HepG2 (cell line): Measurements from ENCODE around the gene ANKRD52. TPM values are rescaled to one million over a fixed set of nuclear protein-coding genes. Genes with fewer than 3 reads are reported as not detected.
A peak's percentile ranks its signal among the peaks of the same experiment; 100 is the strongest.

ENCODE experiments used
- AHDC1 ChIP-seq: sonication (generic); formaldehyde crosslinking; IDR thresholded peaks from 2 replicates; pipeline ENCODE4 v1.5.1; 2020; ENCODE audit warnings: mild to moderate bottlenecking, missing genetic modification reagents, borderline replicate concordance
- CCAR2 ChIP-seq: fragments of 200-400 bp; formaldehyde crosslinking; optimal IDR thresholded peaks from 2 replicates; pipeline ENCODE3; 2018; ENCODE audit warnings: low read depth, mild to moderate bottlenecking, low read length, moderate library complexity
- E2F5 ChIP-seq: sonication (generic); formaldehyde crosslinking; conservative IDR thresholded peaks from 2 replicates; pipeline ENCODE4 v1.4.0; 2020; ENCODE audit warnings: missing genetic modification reagents
- ELF1 ChIP-seq: sonication (generic); formaldehyde crosslinking; IDR thresholded peaks from 2 replicates; pipeline ENCODE4 v1.4.0; 2020; ENCODE audit warnings: missing genetic modification reagents
- ETV5 ChIP-seq: IDR thresholded peaks from 2 replicates; pipeline ENCODE4 v1.6.1; 2018; ENCODE audit warnings: missing biosample characterization, missing genetic modification reagents, inconsistent platforms, borderline replicate concordance
- FOXP1 ChIP-seq, 2 experiments: fragments of 450-650 bp in 1 of 2; IDR thresholded peaks; 2 replicates each; pipeline ENCODE4 v1.6.1; 2017 to 2018; ENCODE audit warnings: antibody characterized with exemption in 1 of 2
- LBX2 ChIP-seq: sonication (generic); formaldehyde crosslinking; IDR thresholded peaks from 2 replicates; pipeline ENCODE4 v1.5.0; 2020; ENCODE audit warnings: missing genetic modification reagents, mild to moderate bottlenecking, borderline replicate concordance
- MAX ChIP-seq: IDR thresholded peaks from 2 replicates; pipeline ENCODE4 v1.6.1; 2012; ENCODE audit warnings: inconsistent platforms
- PBX3 ChIP-seq: sonication (generic); formaldehyde crosslinking; IDR thresholded peaks from 2 replicates; pipeline ENCODE4 v1.8.1; 2023; ENCODE audit warnings: missing genetic modification reagents, inconsistent platforms, borderline replicate concordance
- RAD21 ChIP-seq: fragments of 450-650 bp; formaldehyde crosslinking; IDR thresholded peaks from 2 replicates; pipeline ENCODE4 v1.5.0; 2020; ENCODE audit warnings: mild to moderate bottlenecking
- RFXANK ChIP-seq: IDR thresholded peaks from 2 replicates; pipeline ENCODE4 v1.6.1; 2016
- SALL1 ChIP-seq: sonication (generic); formaldehyde crosslinking; IDR thresholded peaks from 2 replicates; pipeline ENCODE4 v1.8.0; 2022; ENCODE audit warnings: mild to moderate bottlenecking, missing genetic modification reagents
- SRY ChIP-seq: sonication (generic); formaldehyde crosslinking; IDR thresholded peaks from 2 replicates; pipeline ENCODE4 v1.8.0; 2022; ENCODE audit warnings: mild to moderate bottlenecking, missing genetic modification reagents
- ZBTB1 ChIP-seq: sonication (generic); formaldehyde crosslinking; IDR thresholded peaks from 2 replicates; pipeline ENCODE4 v1.4.0; 2020; ENCODE audit warnings: missing genetic modification reagents, borderline replicate concordance
- ZNF138 ChIP-seq: sonication (generic); formaldehyde crosslinking; IDR thresholded peaks from 2 replicates; pipeline ENCODE4 v1.5.0; 2020; ENCODE audit warnings: mild to moderate bottlenecking, low read depth, missing genetic modification reagents
- ZNF274 ChIP-seq: sonication (generic); formaldehyde crosslinking; IDR thresholded peaks from 2 replicates; pipeline ENCODE4 v1.5.1; 2020; ENCODE audit warnings: mild to moderate bottlenecking, missing genetic modification reagents
- ZNF777 ChIP-seq: sonication (generic); formaldehyde crosslinking; IDR thresholded peaks from 2 replicates; pipeline ENCODE4 v1.4.0; 2020; ENCODE audit warnings: missing genetic modification reagents
- polyA plus RNA-seq, 8 experiments: library from polyadenylated mRNA; depleted of rRNA in 3 of 8; stranded (reverse) in 7 of 8; unstranded in 1 of 8; fragments of >200 nt; fragmentation: Illumina TruSeq in 4 of 8; extraction: Trizol in 4 of 8; gene quantifications; 2 replicates each; pipeline versions ENCODE4 v1.2.1 to v1.2.3, GENCODE V29; 2011 to 2016; ENCODE audit warnings: low read depth in 4 of 8, missing spikeins in 1 of 8, mixed read lengths in 1 of 8; ENCODE audit not compliant: insufficient read depth in 1 of 8
- total RNA-seq, 5 experiments: library from RNA; depleted of rRNA; stranded (reverse); fragments of >200 nt; fragmentation: Illumina TruSeq; extraction: Trizol; gene quantifications; 2 replicates each; pipeline ENCODE4 v1.2.3, GENCODE V29; 2016; ENCODE audit warnings: low read depth in 1 of 5

ANKRD52 gene
- total and polyA plus RNA-seq, 2 of the 13 experiments (the other 11 are each of a cell fraction or from before 2014, with no cell fraction given), result 7.8 to 9.2 TPM

DNA sequence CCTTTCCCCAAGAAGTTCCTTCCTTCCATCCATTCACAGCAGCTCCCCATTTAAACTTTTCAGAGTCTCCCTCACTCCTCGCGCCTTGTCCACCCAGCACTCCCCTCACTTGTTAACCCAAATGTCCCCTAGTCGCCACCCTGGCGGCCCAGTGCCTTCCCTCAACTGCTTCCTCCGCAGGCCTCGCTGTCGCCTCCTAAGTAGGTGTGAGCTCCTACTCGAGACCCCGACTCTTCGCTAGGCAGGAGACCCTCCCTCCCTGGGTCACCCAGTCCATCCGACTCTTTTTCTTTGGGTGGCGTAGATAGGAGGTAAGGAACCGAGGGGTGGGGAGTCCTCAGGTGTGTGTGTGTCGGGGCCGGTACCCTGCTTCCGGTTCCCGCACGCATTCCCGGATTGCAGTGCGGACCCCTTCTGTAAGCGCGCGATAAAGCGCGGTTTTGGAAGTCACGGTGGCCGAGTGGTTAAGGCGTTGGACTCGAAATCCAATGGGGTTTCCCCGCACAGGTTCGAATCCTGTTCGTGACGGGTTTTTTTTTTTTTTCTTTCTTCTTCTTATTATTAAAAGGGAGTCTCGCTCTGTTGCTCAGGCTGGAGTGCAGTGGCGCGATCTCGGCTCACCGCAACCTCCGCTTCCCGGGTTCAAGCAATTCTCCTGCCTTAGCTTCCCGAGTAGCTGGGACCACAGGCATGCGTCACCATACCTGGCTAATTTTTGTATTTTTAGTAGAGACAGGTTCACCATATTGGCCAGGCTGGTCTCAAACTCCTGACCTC, 68.1 kb downstream of the ANKRD52 start (continued):
- no peak for TF ChIP-seq AHDC1 (CRISPR knock-in tag)
- no peak for TF ChIP-seq ZNF138 (CRISPR knock-in tag)
- no peak for TF ChIP-seq FOXP1 (IDR thresholded peaks at IDR 0.05)
- no peak for TF ChIP-seq FOXP1 (CRISPR knock-in tag; IDR thresholded peaks at IDR 0.05)
- no peak for TF ChIP-seq ZBTB1 (CRISPR knock-in tag)
- peak; percentile 64; the same call in 1 of the 2 replicates for TF ChIP-seq ZNF777
- peak; percentile 95 for TF ChIP-seq ELF1 (CRISPR knock-in tag)
- peak; percentile 60 for TF ChIP-seq MAX
- TF ChIP-seq E2F5 (CRISPR knock-in tag), result no peak
- TF ChIP-seq PBX3 (CRISPR knock-in tag), result no peak
- no peak for TF ChIP-seq RAD21 (CRISPR knock-in tag)
- TF ChIP-seq CCAR2, result no peak
- TF ChIP-seq LBX2, result no peak
- peak; percentile 78 for TF ChIP-seq ZNF274 (CRISPR knock-in tag)
- peak; percentile 35; the same call in 1 of the 2 replicates for TF ChIP-seq SRY (CRISPR knock-in tag)
- peak; percentile 92 for TF ChIP-seq ETV5
- TF ChIP-seq RFXANK (CRISPR knock-in tag), result no peak
- peak; percentile 48 for TF ChIP-seq SALL1 (CRISPR knock-in tag)
